Measurements from ENCODE around the gene PIK3R4.

DNA sequence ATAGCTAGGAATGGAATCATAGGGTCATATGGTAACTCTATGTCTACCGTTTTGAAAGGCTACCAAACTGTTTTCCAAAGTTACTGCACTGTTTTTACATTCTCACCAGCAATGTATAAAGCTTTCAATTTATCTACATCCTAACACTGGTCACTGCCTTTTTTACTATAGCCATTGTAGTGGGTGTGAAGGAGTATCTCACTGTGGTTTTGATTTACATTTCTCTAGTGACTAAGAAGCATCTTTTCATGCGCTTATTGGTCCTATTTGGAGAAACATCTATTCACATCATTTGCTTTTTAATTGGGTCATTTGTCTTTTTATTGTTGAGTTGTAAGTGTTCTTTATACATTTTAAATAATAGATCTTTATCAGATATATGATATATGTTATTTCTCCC lies 53.3 kb downstream of the PIK3R4 start:
- TF ChIP-seq, protein P1, sequence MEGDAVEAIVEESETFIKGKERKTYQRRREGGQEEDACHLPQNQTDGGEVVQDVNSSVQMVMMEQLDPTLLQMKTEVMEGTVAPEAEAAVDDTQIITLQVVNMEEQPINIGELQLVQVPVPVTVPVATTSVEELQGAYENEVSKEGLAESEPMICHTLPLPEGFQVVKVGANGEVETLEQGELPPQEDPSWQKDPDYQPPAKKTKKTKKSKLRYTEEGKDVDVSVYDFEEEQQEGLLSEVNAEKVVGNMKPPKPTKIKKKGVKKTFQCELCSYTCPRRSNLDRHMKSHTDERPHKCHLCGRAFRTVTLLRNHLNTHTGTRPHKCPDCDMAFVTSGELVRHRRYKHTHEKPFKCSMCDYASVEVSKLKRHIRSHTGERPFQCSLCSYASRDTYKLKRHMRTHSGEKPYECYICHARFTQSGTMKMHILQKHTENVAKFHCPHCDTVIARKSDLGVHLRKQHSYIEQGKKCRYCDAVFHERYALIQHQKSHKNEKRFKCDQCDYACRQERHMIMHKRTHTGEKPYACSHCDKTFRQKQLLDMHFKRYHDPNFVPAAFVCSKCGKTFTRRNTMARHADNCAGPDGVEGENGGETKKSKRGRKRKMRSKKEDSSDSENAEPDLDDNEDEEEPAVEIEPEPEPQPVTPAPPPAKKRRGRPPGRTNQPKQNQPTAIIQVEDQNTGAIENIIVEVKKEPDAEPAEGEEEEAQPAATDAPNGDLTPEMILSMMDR (optimal IDR thresholded peaks at IDR 0.05 in 1 of 3, IDR thresholded peaks at IDR 0.05 in 1 of 3, conservative IDR thresholded peaks at IDR 0.05 in 1 of 3; ENCODE audit: extremely low read depth in 1 of 3, insufficient read depth in 2 of 3, low read length in 3 of 3), result no peak
- TF ChIP-seq EZH2 (IDR thresholded peaks at IDR 0.05; ENCODE audit: low read length), result no peak
